Stimulated activated CD4-positive, alpha-beta T cell treated with anti-CD3 and anti-CD28 coated beads, Interleukin-4, amount 100 ng/mL, for 24 hours (primary cell): ENCODE measurements around the gene SUSD3.

Source experiments
- DNase-seq: peaks from one replicate; pipeline ENCODE4 v3.0.0-alpha.2; 2020

Gene SUSD3

GRCh38 chr9:93053781-93054331 lies 4.6 kb upstream of the SUSD3 start:
- no peak for DNase-seq

- no peak for DNase-seq
These were observed 3.5 kb upstream of the SUSD3 start for GRCh38 chr9:93054758-93055704.

GRCh38 chr9:93057042-93057702 lies 1.3 kb upstream of the SUSD3 start:
- no peak for DNase-seq

- no peak for DNase-seq
These were observed 672 bp upstream of the SUSD3 start for GRCh38 chr9:93057703-93058354.

- no peak for DNase-seq
These were observed 662 bp downstream of the SUSD3 start for GRCh38 chr9:93059011-93059714.

- no peak for DNase-seq
These were observed 1.4 kb downstream of the SUSD3 start for GRCh38 chr9:93059715-93060578.

- DNase-seq = no peak
These were observed 2.3 kb downstream of the SUSD3 start for GRCh38 chr9:93060746-93061259.

GRCh38 chr9:93061260-93061751 lies 2.8 kb downstream of the SUSD3 start:
- DNase-seq = no peak

- DNase-seq = peak; percentile 29
These were observed 3.6 kb downstream of the SUSD3 start for GRCh38 chr9:93061791-93062763.

GRCh38 chr9:93064392-93065134 lies 6.1 kb downstream of the SUSD3 start:
- peak; percentile 88 for DNase-seq

- DNase-seq = no peak
These were observed 6.7 kb downstream of the SUSD3 start for GRCh38 chr9:93065135-93065720.

GRCh38 chr9:93066978-93067603 lies 8.6 kb downstream of the SUSD3 start:
- no peak for DNase-seq

GRCh38 chr9:93068956-93069355 lies 10.5 kb downstream of the SUSD3 start:
- DNase-seq = no peak

- no peak for DNase-seq
These were observed 13.0 kb downstream of the SUSD3 start for GRCh38 chr9:93071464-93071863.

GRCh38 chr9:93072383-93072795 lies 13.9 kb downstream of the SUSD3 start:
- no peak for DNase-seq

- DNase-seq = no peak
These were observed 17.7 kb downstream of the SUSD3 start for GRCh38 chr9:93076101-93076791.

GRCh38 chr9:93076792-93077128 lies 18.3 kb downstream of the SUSD3 start:
- no peak for DNase-seq

- no peak for DNase-seq
These were observed 18.9 kb downstream of the SUSD3 start for GRCh38 chr9:93077367-93077766.
